HepG2 (cell line): ENCODE results near the gene IQCC. TPM values are rescaled to one million over a fixed set of nuclear protein-coding genes. Genes with fewer than 3 reads are reported as not detected.
A peak's percentile ranks its signal among the peaks of the same experiment; 100 is the strongest.

Experiments used
- ARID4A ChIP-seq: sonication (generic); formaldehyde crosslinking; IDR thresholded peaks from 2 replicates; pipeline ENCODE4 v1.5.0; 2020; ENCODE audit warnings: mild to moderate bottlenecking, missing genetic modification reagents, borderline replicate concordance
- ATF1 ChIP-seq: IDR thresholded peaks from 2 replicates; pipeline ENCODE4 v1.6.1; 2016; ENCODE audit warnings: mild to moderate bottlenecking, control low read depth
- ELF3 ChIP-seq: IDR thresholded peaks from 2 replicates; pipeline ENCODE4 v1.6.1; 2016; ENCODE audit warnings: missing genetic modification reagents, missing compliant biosample characterization
- FOXJ3 ChIP-seq: sonication (generic); formaldehyde crosslinking; IDR thresholded peaks from 2 replicates; pipeline ENCODE4 v1.4.0; 2020; ENCODE audit warnings: missing genetic modification reagents, mild to moderate bottlenecking, borderline replicate concordance
- PTBP1 ChIP-seq: fragments of 200-400 bp; formaldehyde crosslinking; IDR thresholded peaks from 2 replicates; pipeline ENCODE4 v1.6.1; 2018; ENCODE audit warnings: low read length, low read depth; ENCODE audit not compliant: poor library complexity, severe bottlenecking
- RERE ChIP-seq: IDR thresholded peaks from 2 replicates; pipeline ENCODE4 v1.6.1; 2016; ENCODE audit warnings: low read depth, missing genetic modification reagents, missing compliant biosample characterization
- SNAI1 ChIP-seq: sonication (generic); formaldehyde crosslinking; IDR thresholded peaks from 2 replicates; pipeline ENCODE4 v1.5.0; 2020; ENCODE audit warnings: mild to moderate bottlenecking, missing genetic modification reagents, borderline replicate concordance
- TEAD3 ChIP-seq: optimal IDR thresholded peaks from 2 replicates; pipeline ENCODE3; 2016; ENCODE audit warnings: borderline replicate concordance
- THAP7 ChIP-seq: sonication (generic); formaldehyde crosslinking; IDR thresholded peaks from 2 replicates; pipeline ENCODE4 v1.8.1; 2023; ENCODE audit warnings: mild to moderate bottlenecking, missing genetic modification reagents
- ZNF430 ChIP-seq: sonication (generic); formaldehyde crosslinking; IDR thresholded peaks from 2 replicates; pipeline ENCODE4 v1.9.0; 2021; ENCODE audit warnings: mild to moderate bottlenecking, missing genetic modification reagents
- ZNF598 ChIP-seq: sonication (generic); formaldehyde crosslinking; IDR thresholded peaks from 2 replicates; pipeline ENCODE4 v1.5.1; 2020; ENCODE audit warnings: mild to moderate bottlenecking, missing genetic modification reagents, borderline replicate concordance
- ZNF768 ChIP-seq: sonication (generic); formaldehyde crosslinking; IDR thresholded peaks from 2 replicates; pipeline ENCODE4 v1.4.0; 2020; ENCODE audit warnings: missing genetic modification reagents
- ZNF782 ChIP-seq: sonication (generic); formaldehyde crosslinking; IDR thresholded peaks from 2 replicates; pipeline ENCODE4 v1.4.0; 2020; ENCODE audit warnings: missing genetic modification reagents, mild to moderate bottlenecking, borderline replicate concordance
- ZNF883 ChIP-seq: sonication (generic); formaldehyde crosslinking; IDR thresholded peaks from 2 replicates; pipeline ENCODE4 v1.5.1; 2020; ENCODE audit warnings: mild to moderate bottlenecking, missing genetic modification reagents; ENCODE audit errors: not compliant biosample characterization
- polyA plus RNA-seq, 8 experiments: library from polyadenylated mRNA; depleted of rRNA in 3 of 8; stranded (reverse) in 7 of 8; unstranded in 1 of 8; fragments of >200 nt; fragmentation: Illumina TruSeq in 4 of 8; extraction: Trizol in 4 of 8; gene quantifications; 2 replicates each; pipeline versions ENCODE4 v1.2.1 to v1.2.3, GENCODE V29; 2011 to 2016; ENCODE audit warnings: low read depth in 4 of 8, missing spikeins in 1 of 8, mixed read lengths in 1 of 8; ENCODE audit not compliant: insufficient read depth in 1 of 8
- total RNA-seq, 5 experiments: library from RNA; depleted of rRNA; stranded (reverse); fragments of >200 nt; fragmentation: Illumina TruSeq; extraction: Trizol; gene quantifications; 2 replicates each; pipeline ENCODE4 v1.2.3, GENCODE V29; 2016; ENCODE audit warnings: low read depth in 1 of 5
- TF ChIP-seq, protein P1 (sequence below): sonication (generic); formaldehyde crosslinking; IDR thresholded peaks from 2 replicates; pipeline ENCODE4 v1.4.0; 2020; ENCODE audit warnings: missing genetic modification reagents, borderline replicate concordance

Gene IQCC
- total and polyA plus RNA-seq, 2 of the 13 experiments (the other 11 are each of a cell fraction or from before 2014, with no cell fraction given): 1.7 to 3.0 TPM

DNA sequence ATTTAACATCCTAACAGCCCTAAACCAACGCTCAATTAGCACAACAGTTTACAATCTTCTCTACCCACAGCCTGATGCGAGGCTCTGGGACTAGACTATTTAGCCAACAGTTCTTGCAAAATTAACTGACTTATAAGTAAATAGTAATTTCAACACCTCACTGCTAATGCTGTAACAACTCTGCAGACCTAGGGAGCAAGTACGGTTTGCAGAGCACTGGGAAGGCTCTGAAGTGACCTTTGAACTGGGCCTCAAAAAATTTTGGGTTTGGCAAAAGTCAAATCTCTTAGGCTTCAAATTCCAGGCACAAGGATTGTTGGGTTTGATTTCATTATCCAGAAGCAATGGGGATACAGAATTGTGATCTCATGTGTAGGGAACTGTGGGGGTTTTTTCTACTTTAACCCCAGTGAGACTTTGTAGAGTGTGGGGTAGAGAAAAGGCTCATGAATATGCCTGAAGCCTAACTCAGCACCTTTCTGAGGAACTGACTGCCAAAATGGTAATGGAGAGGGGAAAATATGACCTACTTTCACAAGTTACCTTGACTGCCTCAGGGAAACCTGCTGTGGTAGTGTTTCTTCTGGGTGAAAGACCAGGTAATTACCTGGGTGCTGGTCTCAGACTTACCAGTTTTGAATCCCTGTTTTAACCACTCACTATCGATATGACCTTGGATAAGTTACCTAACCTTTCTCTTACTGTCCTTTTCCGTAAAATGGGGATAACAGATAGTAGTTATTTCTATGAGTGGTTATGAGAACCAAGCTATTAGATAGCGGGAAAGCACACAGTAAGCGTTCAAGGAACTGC is 26.9 kb upstream of the IQCC start (continued):
- TF ChIP-seq RERE (CRISPR knock-in tag) (no peak), ATF1 (CRISPR knock-in tag) (0 out of 2 replicates have a peak, but pooled peaks have one; percentile 25), TEAD3 (CRISPR knock-in tag) (peak; percentile 42), SNAI1 (no peak), ELF3 (CRISPR knock-in tag) (no peak), ZNF782 (CRISPR knock-in tag) (no peak), ZNF598 (CRISPR knock-in tag) (no peak), ZNF883 (CRISPR knock-in tag) (no peak), PTBP1 (no peak), FOXJ3 (CRISPR knock-in tag) (peak; percentile 31; the same call in 1 of the 2 replicates), ZNF768 (no peak), ARID4A (no peak; the same call in 1 of the 2 replicates), ZNF430 (CRISPR knock-in tag) (no peak), THAP7 (CRISPR knock-in tag) (no peak)
- TF ChIP-seq, protein P1, sequence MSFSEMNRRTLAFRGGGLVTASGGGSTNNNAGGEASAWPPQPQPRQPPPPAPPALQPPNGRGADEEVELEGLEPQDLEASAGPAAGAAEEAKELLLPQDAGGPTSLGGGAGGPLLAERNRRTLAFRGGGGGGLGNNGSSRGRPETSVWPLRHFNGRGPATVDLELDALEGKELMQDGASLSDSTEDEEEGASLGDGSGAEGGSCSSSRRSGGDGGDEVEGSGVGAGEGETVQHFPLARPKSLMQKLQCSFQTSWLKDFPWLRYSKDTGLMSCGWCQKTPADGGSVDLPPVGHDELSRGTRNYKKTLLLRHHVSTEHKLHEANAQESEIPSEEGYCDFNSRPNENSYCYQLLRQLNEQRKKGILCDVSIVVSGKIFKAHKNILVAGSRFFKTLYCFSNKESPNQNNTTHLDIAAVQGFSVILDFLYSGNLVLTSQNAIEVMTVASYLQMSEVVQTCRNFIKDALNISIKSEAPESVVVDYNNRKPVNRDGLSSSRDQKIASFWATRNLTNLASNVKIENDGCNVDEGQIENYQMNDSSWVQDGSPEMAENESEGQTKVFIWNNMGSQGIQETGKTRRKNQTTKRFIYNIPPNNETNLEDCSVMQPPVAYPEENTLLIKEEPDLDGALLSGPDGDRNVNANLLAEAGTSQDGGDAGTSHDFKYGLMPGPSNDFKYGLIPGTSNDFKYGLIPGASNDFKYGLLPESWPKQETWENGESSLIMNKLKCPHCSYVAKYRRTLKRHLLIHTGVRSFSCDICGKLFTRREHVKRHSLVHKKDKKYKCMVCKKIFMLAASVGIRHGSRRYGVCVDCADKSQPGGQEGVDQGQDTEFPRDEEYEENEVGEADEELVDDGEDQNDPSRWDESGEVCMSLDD (CRISPR knock-in tag): no peak
